Spleen (tissue), 7 donors: Measurements from ENCODE around the gene CADPS2.

Experiments used
- POLR2A ChIP-seq, 3 donors: fragments of 450-650 bp; IDR thresholded peaks; one replicate each; pipeline ENCODE4 v1.5.1; 2017; ENCODE audit warnings: antibody characterized with exemption in 3 of 3, mild to moderate bottlenecking in 1 of 3
- POLR2AphosphoS5 ChIP-seq, 3 donors: sonication (generic); formaldehyde crosslinking; IDR thresholded peaks; one replicate each; pipeline ENCODE4 v1.5.1; 2017; ENCODE audit warnings: antibody characterized with exemption in 3 of 3
- TF ChIP-seq, protein P1 (sequence below), 11 experiments: fragments of 200-600 bp in 7 of 11; fragments of 450-650 bp in 4 of 11; sonication (generic) in 4 of 11; IDR thresholded peaks in 8 of 11; conservative IDR thresholded peaks in 3 of 11; 1 replicate in 7 of 11; 2 replicates in 4 of 11; pipeline versions ENCODE4 v1.4.0 to v1.8.0; 2016 to 2021; ENCODE audit warnings: antibody characterized with exemption in 11 of 11, inconsistent platforms in 4 of 11, mild to moderate bottlenecking in 1 of 11
- donor health status: DM: no; HTN: no; CAD: no; lungs with moderate emphysema.
- donor health status: DM: no; HTN: no; CAD: no.
- donor health status: DM: no; HTN: no; CAD: no.

DNA sequence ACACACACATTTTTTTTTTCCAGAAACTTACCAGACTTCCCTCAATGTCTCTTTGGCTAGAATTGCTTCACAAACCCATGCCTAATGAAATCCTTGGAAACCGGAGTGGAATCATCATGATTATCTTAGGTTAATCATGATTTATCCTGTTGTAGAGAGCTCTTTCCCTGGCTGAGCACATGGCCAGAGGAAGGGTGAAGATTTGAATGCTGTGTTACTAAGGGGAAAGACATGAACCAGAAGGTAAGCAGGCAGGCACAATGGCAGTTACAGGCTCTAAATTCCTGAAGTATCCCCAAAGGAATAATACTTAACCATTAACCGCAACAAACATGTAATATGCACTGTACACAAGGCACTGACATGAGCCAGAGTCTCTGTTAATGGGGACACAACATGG is 179.4 kb downstream of the CADPS2 start:
- TF ChIP-seq POLR2AphosphoS5 (IDR thresholded peaks at IDR 0.05) (no peak), POLR2A (IDR thresholded peaks at IDR 0.05) (no peak)
- TF ChIP-seq, protein P1, sequence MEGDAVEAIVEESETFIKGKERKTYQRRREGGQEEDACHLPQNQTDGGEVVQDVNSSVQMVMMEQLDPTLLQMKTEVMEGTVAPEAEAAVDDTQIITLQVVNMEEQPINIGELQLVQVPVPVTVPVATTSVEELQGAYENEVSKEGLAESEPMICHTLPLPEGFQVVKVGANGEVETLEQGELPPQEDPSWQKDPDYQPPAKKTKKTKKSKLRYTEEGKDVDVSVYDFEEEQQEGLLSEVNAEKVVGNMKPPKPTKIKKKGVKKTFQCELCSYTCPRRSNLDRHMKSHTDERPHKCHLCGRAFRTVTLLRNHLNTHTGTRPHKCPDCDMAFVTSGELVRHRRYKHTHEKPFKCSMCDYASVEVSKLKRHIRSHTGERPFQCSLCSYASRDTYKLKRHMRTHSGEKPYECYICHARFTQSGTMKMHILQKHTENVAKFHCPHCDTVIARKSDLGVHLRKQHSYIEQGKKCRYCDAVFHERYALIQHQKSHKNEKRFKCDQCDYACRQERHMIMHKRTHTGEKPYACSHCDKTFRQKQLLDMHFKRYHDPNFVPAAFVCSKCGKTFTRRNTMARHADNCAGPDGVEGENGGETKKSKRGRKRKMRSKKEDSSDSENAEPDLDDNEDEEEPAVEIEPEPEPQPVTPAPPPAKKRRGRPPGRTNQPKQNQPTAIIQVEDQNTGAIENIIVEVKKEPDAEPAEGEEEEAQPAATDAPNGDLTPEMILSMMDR (IDR thresholded peaks at IDR 0.05 in 8 of 11, conservative IDR thresholded peaks at IDR 0.05 in 3 of 11), result no peak
